GM12878 (cell line): ENCODE measurements around the gene H2AZ2. TPM values are rescaled to one million over a fixed set of nuclear protein-coding genes. Genes with fewer than 3 reads are reported as not detected.

Experiments
- ATAC-seq: fragments of 200-7000 bp; cut with Tn5 transposase; 3 replicates; pipeline ENCODE4 v1.9.1; 2020; ENCODE audit warnings: mild to moderate bottlenecking, moderate library complexity
- BruUV-seq: library from RNA; stranded (reverse); fragments of 400-500 nt; replicated peaks from 2 replicates; lab custom pipeline; 2021; lab: Mats Ljungman, UMichigan
- CTCF ChIA-PET: fragments of 300-600 bp; sonication (Branson Sonifier 250); formaldehyde crosslinking; extraction: SDS; loops from one replicate; lab custom pipeline; 2021; ENCODE audit warnings: inconsistent platforms; lab: Yijun Ruan, JAX
- POLR2A ChIA-PET: fragments of 350-600 bp; formaldehyde crosslinking; extraction: SDS; loops from one replicate; lab custom pipeline; 2021; ENCODE audit warnings: inconsistent platforms; lab: Charles Lee
- RAD21 ChIA-PET: fragments of 300-600 bp; sonication (Branson Sonifier 250); formaldehyde crosslinking; loops from one replicate; lab custom pipeline; 2023; ENCODE audit warnings: antibody characterized with exemption; ENCODE audit not compliant: unreplicated experiment; lab: Charles Lee
- SMC1A ChIA-PET: fragments of 300-600 bp; sonication (Branson Sonifier 250); formaldehyde crosslinking; loops from one replicate; lab custom pipeline; 2023; ENCODE audit not compliant: unreplicated experiment, uncharacterized antibody; lab: Charles Lee
- DNase-seq: peaks from one replicate; pipeline ENCODE4 v3.0.0-alpha.2; 2011; ENCODE audit warnings: low read depth, low spot score
- FAIRE-seq: peaks from 3 replicates; lab custom pipeline; 2011; peaks lifted over from hg19 to GRCh38; lab: Jason Lieb, UNC
- H2AFZ ChIP-seq: 2 replicates; pipeline ENCODE4 v1.6.0; 2011; ENCODE audit warnings: low read depth, low read length, control low read depth; ENCODE audit not compliant: control insufficient read depth
- H3K27ac ChIP-seq: 2 replicates; pipeline ENCODE4 v1.5.1; 2011; ENCODE audit warnings: control low read depth; ENCODE audit not compliant: control insufficient read depth, insufficient read depth
- H3K27me3 ChIP-seq, 2 experiments: replicated peaks in 1 of 2; 2 replicates each; pipeline versions ENCODE4 v1.6.0 to v1.6.1; 2011; ENCODE audit warnings: low read length in 1 of 2; ENCODE audit not compliant: control insufficient read depth in 2 of 2, insufficient read depth in 2 of 2
- H3K36me3 ChIP-seq, 2 experiments: 2 replicates each; pipeline ENCODE4 v1.5.1; 2011; ENCODE audit warnings: low read length in 1 of 2; ENCODE audit not compliant: control insufficient read depth in 2 of 2, insufficient read depth in 2 of 2
- H3K4me1 ChIP-seq: 2 replicates; pipeline ENCODE4 v1.6.1; 2011; ENCODE audit warnings: mild to moderate bottlenecking, low read length, moderate library complexity, mixed read lengths; ENCODE audit not compliant: control insufficient read depth, insufficient read depth
- H3K4me2 ChIP-seq: 2 replicates; pipeline ENCODE4 v1.6.0; 2011; ENCODE audit warnings: control low read depth; ENCODE audit not compliant: control insufficient read depth, insufficient read depth
- H3K4me3 ChIP-seq: fragments of 200-600 bp; sonication (generic); 2 replicates; pipeline ENCODE4 v1.5.1; 2016
- H3K79me2 ChIP-seq: 2 replicates; pipeline ENCODE4 v1.6.0; 2011; ENCODE audit warnings: low read length; ENCODE audit not compliant: control insufficient read depth, insufficient read depth
- H3K9ac ChIP-seq: 2 replicates; pipeline ENCODE4 v1.8.0; 2011; ENCODE audit warnings: low read length, control low read depth, mixed read lengths; ENCODE audit not compliant: control insufficient read depth, insufficient read depth
- H3K9me3 ChIP-seq: replicated peaks from 3 replicates; pipeline ENCODE4 v1.5.1; 2011; ENCODE audit warnings: mild to moderate bottlenecking, low read length; ENCODE audit not compliant: control insufficient read depth, insufficient read depth
- H4K20me1 ChIP-seq: 2 replicates; pipeline ENCODE4 v1.6.0; 2011; ENCODE audit not compliant: control insufficient read depth, insufficient read depth
- BHLHE40 ChIP-seq, 2 experiments: fragments of 450-650 bp in 1 of 2; IDR thresholded peaks; 2 replicates each; pipeline ENCODE4 v1.6.1; 2011 to 2017; ENCODE audit warnings: low read depth in 2 of 2, borderline replicate concordance in 1 of 2, improper control_type of control experiment in 1 of 2, low read length in 1 of 2, mild to moderate bottlenecking in 1 of 2
- CHD4 ChIP-seq: fragments of 200-600 bp; sonication (generic); IDR thresholded peaks from 2 replicates; pipeline ENCODE4 v1.6.1; 2016; ENCODE audit warnings: mild to moderate bottlenecking
- FOS ChIP-seq: IDR thresholded peaks from 3 replicates; pipeline ENCODE4 v1.6.1; 2011; ENCODE audit warnings: borderline replicate concordance; ENCODE audit not compliant: insufficient read length; ENCODE audit errors: extremely low read depth
- JUNB ChIP-seq: IDR thresholded peaks from 2 replicates; pipeline ENCODE4 v1.6.1; 2016; ENCODE audit warnings: antibody characterized with exemption, mild to moderate bottlenecking
- MEF2A ChIP-seq: IDR thresholded peaks from 2 replicates; pipeline ENCODE4 v1.6.1; 2011; ENCODE audit warnings: low read depth, mild to moderate bottlenecking, low read length, moderate library complexity; ENCODE audit not compliant: insufficient read depth
- PAX8 ChIP-seq: fragments of 450-650 bp; IDR thresholded peaks from 2 replicates; pipeline ENCODE4 v1.6.1; 2017; ENCODE audit warnings: mild to moderate bottlenecking, moderate library complexity
- RAD51 ChIP-seq: fragments of 450-650 bp; IDR thresholded peaks from 2 replicates; pipeline ENCODE4 v1.6.1; 2016; ENCODE audit warnings: moderate library complexity, mild to moderate bottlenecking, inconsistent platforms
- REST ChIP-seq: IDR thresholded peaks from 2 replicates; pipeline ENCODE4 v1.6.1; 2012; ENCODE audit warnings: mild to moderate bottlenecking, low read depth, low read length
- STAT1 ChIP-seq: fragments of 450-650 bp; conservative IDR thresholded peaks from 2 replicates; pipeline ENCODE4 v1.6.1; 2014; ENCODE audit warnings: antibody characterized with exemption, mild to moderate bottlenecking
- ZNF592 ChIP-seq: fragments of 450-650 bp; IDR thresholded peaks from 2 replicates; pipeline ENCODE4 v1.6.1; 2017; ENCODE audit warnings: mild to moderate bottlenecking, moderate library complexity
- WGBS: methylation state at CpG from one replicate; pipeline ENCODE4 v1.1.6; 2016; ENCODE audit warnings: low lambda C conversion rate; ENCODE audit not compliant: insufficient replicate concordance, insufficient coverage; ENCODE audit errors: missing lambda C conversion rate; 5-methylcytosine and 5-hydroxymethylcytosine counted together
- in situ Hi-C: fragments of 300-500 bp; cut with MboI; formaldehyde crosslinking; loops from 9 replicates; pipeline ENCODE4 v1.14.3; 2018; ENCODE audit warnings: mixed read lengths
- intact Hi-C: fragments of 100-400 bp; cut with micrococcal nuclease; formaldehyde crosslinking; loops from one replicate; pipeline ENCODE4 v1.14.2; 2022; ENCODE audit not compliant: unreplicated experiment
- polyA plus RNA-seq, 11 experiments: library from polyadenylated mRNA; depleted of rRNA in 4 of 11; unstranded in 6 of 11; stranded (reverse) in 5 of 11; fragments of >200 nt; fragmentation: Nextera tagmentation in 4 of 11; fragmentation: Illumina TruSeq in 1 of 11; extraction: Ambion mirVana in 4 of 11; extraction: Trizol in 1 of 11; gene quantifications; 1 replicate in 1 of 11; 2 replicates in 10 of 11; pipeline versions ENCODE4 v1.2.1 to v1.2.3, GENCODE V29; 2011 to 2016; ENCODE audit warnings: inconsistent platforms in 2 of 11, missing spikeins in 2 of 11, low read depth in 1 of 11
- total RNA-seq, 4 experiments: library from RNA; depleted of rRNA in 3 of 4; stranded (reverse); fragments of >200 nt in 3 of 4; fragmentation: Illumina TruSeq in 1 of 4; extraction: Trizol in 1 of 4; gene quantifications; 2 replicates each; pipeline versions ENCODE4 v1.2.1 to v1.2.3, GENCODE V29; 2013 to 2021
- TF ChIP-seq, protein P1 (sequence below): fragments of 450-650 bp; IDR thresholded peaks from 2 replicates; pipeline ENCODE4 v1.6.1; 2016; ENCODE audit warnings: mild to moderate bottlenecking

Gene H2AZ2
- total and polyA plus RNA-seq, 10 of the 15 experiments (the other 5 are each of a cell fraction or from before 2014, with no cell fraction given): 118 to 366 (median 223) TPM

- peak overlapping the region; percentile 80 for H3K9ac ChIP-seq
- in situ Hi-C loops: no loop called here
- RAD21 ChIA-PET: interaction anchor here (1.0 to 4.0 kb wide), 16 partner anchors 8 to 286 kb away, joined by 3 to 46 read pairs (median 6); partner anchors contain the start of genes CCM2, DDX56, PURB and TBRG4
Measured at GRCh38 chr7:44849259-44849884, 1.5 kb upstream of the H2AZ2 start.

More at GRCh38 chr7:44849259-44849884, 1.5 kb upstream of the H2AZ2 start:
- no peaks in the 10 kb centered on the region for H4K20me1 ChIP-seq
- WGBS: 66% methylated on average over 10 of the region's 10 CpGs
- H3K4me3 ChIP-seq: peak overlapping the region; percentile 84
- no peaks in the 10 kb centered on the region for H3K36me3 ChIP-seq
- ChIA-PET POLR2A (interaction anchor here (0.9 to 3.7 kb wide), 12 partner anchors 23 to 267 kb away, joined by 3 to 35 read pairs (median 8); partner anchors contain the start of genes OGDH, PURB, TMED4 and ZMIZ2), CTCF (interaction anchor here (0.6 to 4.8 kb wide), 17 partner anchors 8 to 369 kb away, joined by 3 to 41 read pairs (median 3); partner anchors contain the start of gene NUDCD3), SMC1A (interaction anchor here (1.0 to 8.0 kb wide), 13 partner anchors 9 to 289 kb away, joined by 3 to 46 read pairs (median 5); partner anchors contain the start of genes DDX56, OGDH and TMED4)
- peaks cover 5% of the 10 kb centered on the region; the same call in 1 of the 2 replicates for H3K4me1 ChIP-seq
- H2AFZ ChIP-seq: no peak overlapping the region
- no peaks in the 10 kb centered on the region for H3K27me3 ChIP-seq
- BruUV-seq: no TSS peak
- no peak for ATAC-seq
- H3K27ac ChIP-seq: peak overlapping the region; percentile 76; the same call in 1 of the 2 replicates
- intact Hi-C loops: loop anchor here (2.0 to 5.0 kb wide), 3 partner anchors 35 to 263 kb away; partner anchors contain the start of genes PURB and TBRG4
- no peak for DNase-seq
- TF ChIP-seq, protein P1, sequence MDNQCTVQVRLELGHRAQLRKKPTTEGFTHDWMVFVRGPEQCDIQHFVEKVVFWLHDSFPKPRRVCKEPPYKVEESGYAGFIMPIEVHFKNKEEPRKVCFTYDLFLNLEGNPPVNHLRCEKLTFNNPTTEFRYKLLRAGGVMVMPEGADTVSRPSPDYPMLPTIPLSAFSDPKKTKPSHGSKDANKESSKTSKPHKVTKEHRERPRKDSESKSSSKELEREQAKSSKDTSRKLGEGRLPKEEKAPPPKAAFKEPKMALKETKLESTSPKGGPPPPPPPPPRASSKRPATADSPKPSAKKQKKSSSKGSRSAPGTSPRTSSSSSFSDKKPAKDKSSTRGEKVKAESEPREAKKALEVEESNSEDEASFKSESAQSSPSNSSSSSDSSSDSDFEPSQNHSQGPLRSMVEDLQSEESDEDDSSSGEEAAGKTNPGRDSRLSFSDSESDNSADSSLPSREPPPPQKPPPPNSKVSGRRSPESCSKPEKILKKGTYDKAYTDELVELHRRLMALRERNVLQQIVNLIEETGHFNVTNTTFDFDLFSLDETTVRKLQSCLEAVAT: no peak
- no peak for TF ChIP-seq MEF2A
- no peak for TF ChIP-seq JUNB
- no peak for TF ChIP-seq STAT1
- TF ChIP-seq FOS: no peak
- TF ChIP-seq PAX8: no peak
- no peak for TF ChIP-seq ZNF592
- no peak for TF ChIP-seq RAD51
- no peak for TF ChIP-seq BHLHE40 (IDR thresholded peaks at IDR 0.05; ENCODE audit: borderline replicate concordance in 1 of 2, low read depth in 2 of 2, low read length in 1 of 2)
- TF ChIP-seq REST: no peak
- TF ChIP-seq CHD4: no peak
- TF ChIP-seq, all 136 proteins: peak for 0
- H3K4me2 ChIP-seq: peak overlapping the region; percentile 77
- H3K9me3 ChIP-seq: no peaks in the 10 kb centered on the region
- FAIRE-seq: no peak
- H3K79me2 ChIP-seq: peaks cover 32% of the 10 kb centered on the region
